Activated CD8-positive, alpha-beta T cell treated with anti-CD3 and anti-CD28 coated beads, Interleukin-2, amount 10 ng/mL, durations not matched to agents 7 days and 5 days (primary cell): ENCODE data around the gene IMMP2L. TPM values are rescaled to one million over a fixed set of nuclear protein-coding genes. Genes with fewer than 3 reads are reported as not detected.

Experiments
- ATAC-seq: fragments of 150-1000 bp; cut with Tn5 transposase; one replicate; pipeline ENCODE4 v1.10.0; 2021; ENCODE audit warnings: moderate library complexity
- CTCF ChIA-PET: fragments of 350-600 bp; sonication (Branson Sonifier 250); formaldehyde crosslinking; loops from one replicate; lab custom pipeline; 2021; ENCODE audit warnings: antibody characterized with exemption; lab: Charles Lee
- POLR2A ChIA-PET: fragments of 350-600 bp; sonication (Branson Sonifier 250); formaldehyde crosslinking; loops from one replicate; lab custom pipeline; 2021; ENCODE audit warnings: antibody characterized with exemption; lab: Charles Lee
- DNase-seq: peaks from one replicate; pipeline ENCODE4 v3.0.0-alpha.2; 2020
- H3K27ac Mint-ChIP-seq: one replicate; pipeline ENCODE4 v1.8.0; 2021; ENCODE audit warnings: mild to moderate bottlenecking, mixed read lengths
- H3K27me3 Mint-ChIP-seq: one replicate; pipeline ENCODE4 v1.8.0; 2021; ENCODE audit warnings: low read depth, mixed read lengths
- H3K36me3 Mint-ChIP-seq: one replicate; pipeline ENCODE4 v1.8.0; 2021; ENCODE audit warnings: low read depth, mixed read lengths
- H3K4me1 Mint-ChIP-seq: one replicate; pipeline ENCODE4 v1.8.0; 2021; ENCODE audit warnings: low read depth, mixed read lengths
- H3K4me3 Mint-ChIP-seq: one replicate; pipeline ENCODE4 v1.8.0; 2021; ENCODE audit warnings: mild to moderate bottlenecking, mixed read lengths
- H3K9me3 Mint-ChIP-seq: one replicate; pipeline ENCODE4 v1.8.0; 2022; ENCODE audit warnings: mixed read lengths; ENCODE audit not compliant: insufficient read depth
- total RNA-seq, 2 experiments: library from RNA; stranded (reverse); gene quantifications; one replicate each; pipeline ENCODE4 v1.2.3, GENCODE V29; 2021

The IMMP2L gene
- total RNA-seq, 2 experiments from 2014 or later = 7.1 to 9.7 TPM

- H3K4me3 Mint-ChIP-seq = no peak overlapping the region
Observed at GRCh38 chr7:110914263-110914662, 648.0 kb downstream of the IMMP2L start.

DNA sequence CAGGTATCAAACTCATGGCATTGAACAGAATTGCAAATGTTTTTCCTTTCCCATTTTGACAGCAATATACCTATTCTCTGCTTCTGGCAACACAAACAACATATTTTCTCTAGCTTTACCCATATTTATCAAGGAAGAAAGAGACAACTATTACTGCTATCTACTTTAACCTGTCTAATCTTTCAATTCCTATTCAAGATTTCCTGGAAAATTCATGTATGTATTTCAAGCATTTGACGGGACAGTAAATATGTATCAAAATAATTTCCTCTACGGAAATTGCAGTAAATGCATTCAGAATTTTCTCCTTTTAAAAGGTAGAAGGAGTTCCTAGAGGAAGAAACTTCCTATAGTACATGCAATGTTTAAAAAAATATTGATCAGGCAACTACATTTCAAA is 650.7 kb downstream of the IMMP2L start:
- Mint-ChIP-seq H3K9me3 (peaks cover 16% of the 10 kb centered on the region), H3K27ac (no peak overlapping the region), H3K36me3 (peaks cover 19% of the 10 kb centered on the region), H3K4me3 (no peak overlapping the region), H3K27me3 (no peaks in the 10 kb centered on the region), H3K4me1 (peaks cover 14% of the 10 kb centered on the region)
- DNase-seq (no peak), ATAC-seq (no peak)
- ChIA-PET POLR2A (no interaction called here), CTCF (no interaction called here)

More at GRCh38 chr7:110914263-110914662, 648.0 kb downstream of the IMMP2L start:
- H3K9me3 Mint-ChIP-seq = peaks cover 11% of the 10 kb centered on the region
- H3K27me3 Mint-ChIP-seq = no peaks in the 10 kb centered on the region
- peaks cover 14% of the 10 kb centered on the region for H3K4me1 Mint-ChIP-seq
- CTCF ChIA-PET = no interaction called here
- H3K36me3 Mint-ChIP-seq = peaks cover 14% of the 10 kb centered on the region
- DNase-seq (no peak), ATAC-seq (no peak)
- POLR2A ChIA-PET = no interaction called here
- peak overlapping the region; percentile 10 for H3K27ac Mint-ChIP-seq

DNA sequence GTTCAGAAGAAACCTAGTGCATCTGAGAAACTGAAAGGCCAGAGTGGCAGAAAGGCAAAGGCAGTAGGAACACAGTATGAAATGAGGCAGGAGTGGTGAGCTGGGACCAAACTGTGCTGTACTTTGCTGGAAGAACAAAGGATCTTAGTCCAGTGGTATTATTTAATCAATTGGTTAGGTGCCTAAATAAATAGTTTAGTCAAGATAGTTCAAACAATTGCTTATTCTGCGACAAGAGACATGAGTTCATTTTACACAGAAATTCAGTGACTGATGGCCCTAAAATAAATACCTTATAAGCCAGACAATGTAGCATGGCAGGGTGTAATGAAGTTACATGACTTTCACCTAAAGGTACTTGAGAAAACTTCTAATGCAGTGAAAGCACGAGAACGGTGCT is 653.2 kb downstream of the IMMP2L start:
- H3K36me3 Mint-ChIP-seq = peaks cover 26% of the 10 kb centered on the region
- ATAC-seq (no peak), DNase-seq (no peak)
- peaks cover 11% of the 10 kb centered on the region for H3K9me3 Mint-ChIP-seq
- ChIA-PET POLR2A (no interaction called here), CTCF (no interaction called here)
- no peaks in the 10 kb centered on the region for H3K27me3 Mint-ChIP-seq
- H3K4me1 Mint-ChIP-seq = peaks cover 31% of the 10 kb centered on the region
- H3K27ac Mint-ChIP-seq = no peak overlapping the region
- no peak overlapping the region for H3K4me3 Mint-ChIP-seq

GRCh38 chr7:110905773-110906566 is 656.3 kb downstream of the IMMP2L start:
- H3K4me3 Mint-ChIP-seq = peak overlapping the region; percentile 54
- H3K9me3 Mint-ChIP-seq = peaks cover 14% of the 10 kb centered on the region
- H3K4me1 Mint-ChIP-seq = peaks cover 33% of the 10 kb centered on the region
- ATAC-seq (peak; percentile 83), DNase-seq (no peak)
- ChIA-PET CTCF (interaction anchor here (1.3 kb wide), 1 partner anchor 8 kb away, joined by 3 read pairs; no protein-coding TSS in a partner anchor), POLR2A (no interaction called here)
- H3K27ac Mint-ChIP-seq = peak overlapping the region; percentile 73
- H3K27me3 Mint-ChIP-seq = no peaks in the 10 kb centered on the region
- H3K36me3 Mint-ChIP-seq = peaks cover 30% of the 10 kb centered on the region

- Mint-ChIP-seq H3K4me3 (no peak overlapping the region), H3K4me1 (no peaks in the 10 kb centered on the region), H3K27me3 (no peaks in the 10 kb centered on the region), H3K9me3 (peaks cover 20% of the 10 kb centered on the region), H3K27ac (no peak overlapping the region), H3K36me3 (peaks cover 18% of the 10 kb centered on the region)
- ChIA-PET CTCF (interaction anchor here (0.9 kb wide), 1 partner anchor 8 kb away, joined by 3 read pairs; no protein-coding TSS in a partner anchor), POLR2A (no interaction called here)
- DNase-seq (no peak), ATAC-seq (no peak)
Observed at GRCh38 chr7:110898516-110898915, 663.8 kb downstream of the IMMP2L start.

GRCh38 chr7:110897538-110897937 is 664.8 kb downstream of the IMMP2L start:
- Mint-ChIP-seq H3K9me3 (peaks cover 20% of the 10 kb centered on the region), H3K36me3 (peaks cover 15% of the 10 kb centered on the region), H3K27me3 (no peaks in the 10 kb centered on the region), H3K27ac (no peak overlapping the region), H3K4me3 (no peak overlapping the region), H3K4me1 (no peaks in the 10 kb centered on the region)
- DNase-seq (no peak), ATAC-seq (no peak)
- CTCF ChIA-PET = interaction anchor here (0.9 kb wide), 1 partner anchor 9 kb away, joined by 3 read pairs; no protein-coding TSS in a partner anchor
- POLR2A ChIA-PET = no interaction called here

DNA sequence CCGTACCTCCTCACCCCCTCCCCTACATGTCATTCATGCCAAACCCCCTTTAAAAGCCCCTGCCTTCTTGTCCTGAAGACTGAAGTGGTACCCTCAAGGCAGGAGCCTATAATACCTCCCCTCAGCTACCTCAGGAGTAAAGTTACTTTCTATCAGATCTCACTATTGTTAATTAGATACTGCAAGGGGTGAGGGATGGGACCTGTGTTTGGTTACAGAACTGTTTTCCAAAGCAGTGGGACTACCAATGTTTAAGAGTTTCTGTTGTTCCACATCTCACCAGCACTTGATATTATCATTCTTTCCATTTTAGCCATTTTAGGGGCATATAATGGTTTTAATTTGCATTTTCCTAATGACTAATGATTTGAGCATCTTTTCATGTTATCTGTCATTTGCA is 668.2 kb downstream of the IMMP2L start:
- Mint-ChIP-seq H3K36me3 (peaks cover 15% of the 10 kb centered on the region), H3K4me3 (no peak overlapping the region), H3K4me1 (peaks cover 3% of the 10 kb centered on the region), H3K27me3 (no peaks in the 10 kb centered on the region), H3K27ac (no peak overlapping the region), H3K9me3 (peaks cover 20% of the 10 kb centered on the region)
- POLR2A ChIA-PET = no interaction called here
- ATAC-seq = no peak
- no peak for DNase-seq
- CTCF ChIA-PET = no interaction called here

DNA sequence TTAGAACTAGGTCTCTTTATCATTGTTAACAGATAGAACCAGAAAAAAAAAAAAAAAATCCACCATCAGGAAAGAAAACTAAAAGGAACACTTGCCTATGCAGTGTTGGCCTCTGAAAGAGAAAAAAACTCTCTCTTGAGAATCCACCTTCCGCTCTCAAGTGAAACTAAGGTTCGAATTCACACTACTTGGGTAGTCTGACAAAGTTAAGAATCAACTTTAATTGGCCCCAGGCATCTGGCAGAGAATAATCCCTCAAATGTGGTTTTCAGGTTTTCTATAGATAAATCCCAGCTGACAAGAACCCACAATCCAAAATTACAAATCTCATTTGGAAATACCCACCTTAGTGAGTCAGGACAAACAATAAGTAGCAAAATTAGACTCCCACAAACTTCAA is 671.1 kb downstream of the IMMP2L start:
- Mint-ChIP-seq H3K27me3 (no peaks in the 10 kb centered on the region), H3K4me1 (peaks cover 3% of the 10 kb centered on the region), H3K4me3 (no peak overlapping the region), H3K36me3 (peaks cover 9% of the 10 kb centered on the region), H3K9me3 (peaks cover 14% of the 10 kb centered on the region), H3K27ac (no peak overlapping the region)
- no peak for ATAC-seq
- ChIA-PET CTCF (interaction anchor here (1.0 kb wide), 1 partner anchor 201 kb away, joined by 3 read pairs; no protein-coding TSS in a partner anchor), POLR2A (no interaction called here)
- DNase-seq = no peak

GRCh38 chr7:110890101-110890500 is 672.2 kb downstream of the IMMP2L start:
- DNase-seq (no peak), ATAC-seq (no peak)
- POLR2A ChIA-PET = no interaction called here
- peaks cover 7% of the 10 kb centered on the region for H3K36me3 Mint-ChIP-seq
- CTCF ChIA-PET = no interaction called here
- H3K9me3 Mint-ChIP-seq = peaks cover 11% of the 10 kb centered on the region
- H3K27ac Mint-ChIP-seq = no peak overlapping the region
- H3K27me3 Mint-ChIP-seq = no peaks in the 10 kb centered on the region
- no peak overlapping the region for H3K4me3 Mint-ChIP-seq
- peaks cover 3% of the 10 kb centered on the region for H3K4me1 Mint-ChIP-seq

GRCh38 chr7:110889335-110889734 is 673.0 kb downstream of the IMMP2L start:
- H3K4me1 Mint-ChIP-seq = peaks cover 3% of the 10 kb centered on the region
- no peak for ATAC-seq
- peaks cover 4% of the 10 kb centered on the region for H3K9me3 Mint-ChIP-seq
- H3K4me3 Mint-ChIP-seq = no peak overlapping the region
- peaks cover 5% of the 10 kb centered on the region for H3K36me3 Mint-ChIP-seq
- H3K27me3 Mint-ChIP-seq = no peaks in the 10 kb centered on the region
- H3K27ac Mint-ChIP-seq = no peak overlapping the region
- DNase-seq = no peak
- POLR2A ChIA-PET = no interaction called here
- CTCF ChIA-PET = no interaction called here

GRCh38 chr7:110888641-110889040 is 673.7 kb downstream of the IMMP2L start:
- Mint-ChIP-seq H3K9me3 (no peaks in the 10 kb centered on the region), H3K4me1 (peaks cover 3% of the 10 kb centered on the region), H3K4me3 (no peak overlapping the region), H3K27ac (no peak overlapping the region), H3K27me3 (no peaks in the 10 kb centered on the region), H3K36me3 (peaks cover 2% of the 10 kb centered on the region)
- no peak for ATAC-seq
- DNase-seq = no peak
- ChIA-PET CTCF (no interaction called here), POLR2A (no interaction called here)

GRCh38 chr7:110885474-110885873 is 676.8 kb downstream of the IMMP2L start:
- Mint-ChIP-seq H3K27me3 (no peaks in the 10 kb centered on the region), H3K36me3 (no peaks in the 10 kb centered on the region), H3K4me3 (no peak overlapping the region), H3K27ac (no peak overlapping the region), H3K9me3 (no peaks in the 10 kb centered on the region), H3K4me1 (peaks cover 16% of the 10 kb centered on the region)
- DNase-seq (no peak), ATAC-seq (no peak)
- ChIA-PET POLR2A (no interaction called here), CTCF (no interaction called here)
